HG03521 (cell line): Measurements from ENCODE around the gene GRID1.

Experiments used
- ATAC-seq: cut with Tn5 transposase; IDR thresholded peaks from one replicate; pipeline ENCODE4 v1.9.1; 2021; ENCODE audit warnings: mild to moderate bottlenecking, moderate library complexity; ENCODE audit not compliant: unreplicated experiment

The GRID1 gene

DNA sequence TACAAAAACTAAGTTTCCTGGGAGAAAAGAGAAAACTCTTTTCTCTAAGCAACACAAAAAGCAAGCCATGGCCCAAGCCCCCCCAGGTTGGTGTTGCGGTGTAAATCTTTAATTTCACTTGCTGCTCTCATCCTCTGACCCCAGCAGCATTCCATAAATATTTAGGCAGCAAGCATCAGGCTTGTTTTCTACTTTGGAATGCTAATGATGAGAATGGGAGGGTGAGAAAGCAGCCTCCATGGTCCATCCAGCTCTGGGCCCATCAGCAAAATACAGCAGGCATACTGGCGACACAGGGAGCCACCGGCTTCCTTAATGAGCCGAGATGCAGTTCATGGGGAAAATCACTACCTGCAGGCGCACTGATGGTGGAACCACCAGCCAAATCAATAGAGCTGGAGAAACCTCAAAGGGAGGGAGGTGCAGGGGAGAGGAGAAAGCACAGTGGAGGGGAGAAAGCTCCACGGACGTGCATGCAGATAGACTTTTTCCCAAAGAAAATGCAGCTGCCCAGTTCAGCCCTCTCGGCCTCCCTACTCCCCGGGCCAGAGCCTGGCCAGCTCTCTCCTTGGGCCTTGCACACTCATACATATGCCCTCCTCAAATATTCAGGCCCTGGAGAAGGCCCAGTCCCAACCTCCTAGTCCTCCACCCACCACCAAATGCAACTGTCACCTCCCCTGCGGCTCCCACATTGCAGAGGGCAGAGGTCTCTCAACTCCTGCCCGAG lies 131.9 kb downstream of the GRID1 start:
- ATAC-seq = no peak

GRCh38 chr10:86234107-86234506 lies 132.5 kb downstream of the GRID1 start:
- no peak for ATAC-seq

- no peak for ATAC-seq
Measured at GRCh38 chr10:86233131-86233530, 133.5 kb downstream of the GRID1 start.

DNA sequence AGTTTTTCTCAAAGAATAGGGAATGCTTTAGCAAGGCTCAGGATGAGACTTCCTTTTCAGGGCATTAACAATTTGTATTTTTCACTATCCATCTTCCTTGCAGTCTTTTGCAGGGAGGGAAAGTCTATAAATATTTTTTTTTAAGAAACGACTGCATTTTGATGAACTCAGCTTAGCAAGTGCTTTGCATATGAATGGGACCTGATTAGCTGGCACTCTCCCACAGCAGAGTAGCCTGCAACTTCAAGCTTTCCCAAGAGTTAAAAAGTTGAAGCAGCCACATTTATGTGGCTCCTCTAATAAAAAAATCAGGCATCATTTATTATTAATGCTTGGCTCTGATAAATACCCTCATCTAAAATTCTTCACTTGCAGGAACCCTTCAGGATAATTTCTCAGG lies 134.0 kb downstream of the GRID1 start:
- no peak for ATAC-seq

DNA sequence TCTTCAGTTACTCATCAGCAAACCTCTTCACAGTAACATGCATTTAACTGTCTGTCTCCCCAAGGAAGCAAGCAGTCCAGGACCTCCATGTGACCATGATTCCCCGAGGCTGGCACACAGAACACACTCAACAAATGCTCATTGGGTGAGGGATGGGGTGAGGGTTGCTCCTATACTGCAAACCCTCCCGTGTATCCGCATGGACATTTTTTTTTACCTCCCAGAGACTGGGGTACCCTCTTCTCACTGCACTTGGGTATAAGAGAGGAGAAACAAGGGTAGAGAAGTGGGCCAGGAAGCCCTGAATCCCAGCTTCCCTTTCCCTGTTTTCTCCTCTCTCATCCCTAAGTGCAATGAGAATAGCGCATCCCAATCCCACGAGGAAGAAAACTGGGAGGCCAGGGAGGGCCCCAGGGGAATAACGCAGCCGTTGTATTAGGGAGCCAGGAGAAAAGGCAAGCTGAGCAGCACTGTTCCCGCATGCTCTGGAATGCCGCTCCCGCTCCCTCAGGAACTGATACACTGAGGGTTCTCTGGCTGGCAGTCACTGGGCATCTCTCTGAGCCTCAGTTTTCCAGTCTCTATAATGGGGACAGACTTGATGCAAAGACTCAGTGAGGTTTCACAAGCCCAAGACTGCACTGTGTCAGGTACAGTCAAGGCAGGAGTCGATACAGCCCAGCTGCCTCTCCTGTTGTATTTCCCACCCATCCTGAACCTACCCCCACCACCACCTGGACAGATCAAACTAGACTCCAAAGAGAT lies 134.6 kb downstream of the GRID1 start:
- no peak for ATAC-seq

GRCh38 chr10:86230557-86231180 lies 135.9 kb downstream of the GRID1 start:
- no peak for ATAC-seq

GRCh38 chr10:86229811-86230556 lies 136.6 kb downstream of the GRID1 start:
- no peak for ATAC-seq

DNA sequence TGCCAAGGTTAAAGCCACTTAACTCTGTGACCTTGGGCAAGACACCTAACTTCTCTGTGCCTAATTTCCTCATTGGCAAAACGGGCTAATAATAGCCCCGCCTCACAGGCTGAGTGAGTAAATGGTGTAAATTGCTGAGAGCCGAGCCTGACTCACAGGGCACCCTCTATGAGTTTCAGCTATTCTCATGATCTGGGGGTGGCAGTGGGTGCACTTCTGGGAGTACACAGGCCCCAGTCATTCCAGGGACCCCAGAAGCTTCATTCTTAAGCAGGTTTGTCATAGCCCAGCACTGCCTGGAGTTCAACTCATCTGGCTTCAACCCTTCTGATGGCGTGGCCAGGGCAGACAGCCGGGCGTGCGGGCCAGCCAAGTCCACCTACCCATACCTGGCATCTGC lies 137.2 kb downstream of the GRID1 start:
- no peak for ATAC-seq

GRCh38 chr10:86227501-86228258 lies 138.9 kb downstream of the GRID1 start:
- ATAC-seq = no peak

DNA sequence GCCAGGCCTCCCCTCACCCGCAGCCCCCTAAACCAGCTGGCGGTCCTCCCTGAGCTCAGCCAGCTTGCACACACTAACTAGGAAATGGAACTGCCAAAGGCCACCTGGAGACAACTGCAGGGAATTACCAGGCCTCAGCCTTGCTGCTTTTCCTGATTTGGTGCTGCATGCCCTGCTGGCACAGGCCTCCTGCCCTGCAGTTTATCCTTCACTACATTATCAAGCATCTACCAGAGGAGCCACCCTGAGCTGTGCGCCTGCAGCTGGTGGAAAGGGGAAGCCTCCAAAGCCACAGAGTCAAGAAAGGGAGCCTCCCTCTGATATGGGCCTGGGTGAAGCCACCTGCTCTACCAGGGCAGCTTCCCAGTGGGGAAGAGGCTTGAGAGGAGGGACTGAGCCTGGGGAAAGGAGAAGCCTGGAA lies 139.8 kb downstream of the GRID1 start:
- ATAC-seq = no peak

GRCh38 chr10:86226016-86226415 lies 140.6 kb downstream of the GRID1 start:
- ATAC-seq = no peak

- no peak for ATAC-seq
Measured at GRCh38 chr10:86225103-86225782, 141.4 kb downstream of the GRID1 start.

GRCh38 chr10:86224354-86225102 lies 142.1 kb downstream of the GRID1 start:
- ATAC-seq = no peak

DNA sequence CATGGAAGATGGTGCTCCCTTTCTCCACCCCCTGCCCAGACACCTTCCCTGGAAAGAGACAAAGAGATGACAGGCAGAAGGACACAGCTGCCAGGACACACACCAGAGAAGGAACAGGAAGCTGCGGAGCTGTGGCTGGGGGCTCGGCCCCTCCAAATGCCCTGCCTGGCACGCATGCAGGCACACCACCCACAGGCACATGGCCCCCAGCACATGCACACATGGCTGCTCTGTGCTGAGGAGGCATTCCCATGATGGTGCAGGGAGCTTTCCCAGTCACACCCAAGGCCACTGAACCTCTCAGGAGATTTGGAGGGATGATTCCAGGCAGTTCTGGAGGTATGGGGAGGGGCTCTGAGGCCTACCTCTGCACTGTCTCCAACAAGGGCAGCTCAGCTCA lies 143.3 kb downstream of the GRID1 start:
- no peak for ATAC-seq

DNA sequence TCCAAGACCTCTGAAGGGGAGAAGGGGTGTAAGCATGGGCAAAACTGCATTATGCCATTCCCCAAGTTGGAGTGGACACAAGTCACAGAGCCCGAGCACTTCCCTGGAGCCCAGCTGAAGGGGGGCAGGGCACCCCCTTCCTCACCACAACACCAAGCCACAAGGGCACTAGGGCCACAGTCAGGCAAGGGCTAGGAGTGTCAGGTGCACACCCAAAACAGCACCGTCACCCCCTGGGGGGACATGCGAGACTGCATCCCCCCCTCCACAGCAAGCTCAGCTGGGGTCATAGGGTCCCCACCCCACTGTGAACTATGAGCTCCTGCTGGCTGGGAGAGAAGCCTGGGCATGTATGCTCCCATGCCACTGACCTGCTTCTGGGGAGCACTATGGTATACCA lies 143.9 kb downstream of the GRID1 start:
- no peak for ATAC-seq

GRCh38 chr10:86222336-86222650 lies 144.3 kb downstream of the GRID1 start:
- no peak for ATAC-seq

DNA sequence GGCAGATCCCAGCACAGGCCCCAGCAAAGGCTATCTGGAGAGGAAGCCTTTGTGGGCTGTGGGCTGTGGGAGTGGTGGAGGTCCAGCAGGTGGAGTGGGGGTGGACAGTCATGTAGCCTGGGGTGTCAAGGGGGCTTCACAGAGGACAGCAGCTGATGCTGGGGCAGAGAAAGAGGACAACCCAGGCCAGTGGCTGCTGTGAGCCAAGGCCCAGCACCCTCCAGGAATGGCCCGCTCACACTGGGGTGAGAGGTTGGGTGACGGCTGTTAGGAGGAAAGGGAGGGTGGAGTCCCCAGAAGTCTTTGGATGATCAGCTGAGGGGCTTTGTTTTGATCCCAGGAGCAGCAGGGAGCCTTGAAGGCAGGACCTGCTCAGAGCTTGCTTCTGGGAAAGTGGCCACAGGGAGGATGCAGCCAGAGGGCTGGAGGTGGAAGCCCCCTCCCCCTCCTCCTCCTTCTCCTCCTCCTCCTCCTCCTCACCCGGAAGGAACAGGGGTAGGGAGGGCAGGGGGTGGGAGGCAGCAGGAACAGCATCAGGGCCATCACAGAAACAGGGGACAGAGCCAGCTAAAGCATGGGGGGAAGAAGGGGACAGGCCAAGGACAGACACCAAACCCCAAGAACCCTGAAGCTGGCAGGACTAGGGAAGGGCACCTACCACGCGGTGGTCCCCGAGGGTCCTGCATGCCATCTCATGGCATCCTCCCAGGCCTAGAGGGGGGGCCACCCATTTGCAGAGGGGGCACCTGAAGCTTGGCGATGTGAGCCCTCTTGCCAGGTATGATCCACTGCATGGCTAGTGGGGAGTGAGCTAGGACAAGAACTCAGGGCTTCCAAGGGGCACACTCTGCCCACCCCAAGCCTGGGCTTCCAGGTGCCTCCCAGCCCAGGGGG lies 144.9 kb downstream of the GRID1 start:
- no peak for ATAC-seq

- no peak for ATAC-seq
Measured at GRCh38 chr10:86220626-86221025, 146.0 kb downstream of the GRID1 start.
